Heart left ventricle (tissue), 16 donors: ENCODE results near the gene HGFAC. TPM values are rescaled to one million over a fixed set of nuclear protein-coding genes. Genes with fewer than 3 reads are reported as not detected.

ENCODE experiments used
- ATAC-seq, 4 donors: fragments of 200-7000 bp; cut with Tn5 transposase; one replicate each; pipeline ENCODE4 v1.9.1; 2020 to 2022; ENCODE audit warnings: moderate library complexity in 4 of 4, mild to moderate bottlenecking in 3 of 4, moderate number of reproducible peaks in 1 of 4
- DNase-seq, 5 donors: peaks; one replicate each; pipeline ENCODE4 v3.0.0-alpha.2; 2020
- H3K27ac ChIP-seq, 12 donors: fragments of 200-600 bp; sonication (generic) in 4 of 12; one replicate each; pipeline versions ENCODE4 v1.5.0 to v1.8.0; 2016 to 2022; ENCODE audit warnings: mild to moderate bottlenecking in 2 of 12
- H3K27me3 ChIP-seq, 9 donors: fragments of 200-600 bp; sonication (generic) in 2 of 9; one replicate each; pipeline versions ENCODE4 v1.5.1 to v1.8.0; 2016 to 2022; ENCODE audit warnings: mild to moderate bottlenecking in 3 of 9
- H3K36me3 ChIP-seq, 9 donors: fragments of 200-600 bp; sonication (generic) in 2 of 9; one replicate each; pipeline versions ENCODE4 v1.5.0 to v1.8.0; 2018 to 2022; ENCODE audit warnings: mild to moderate bottlenecking in 2 of 9
- H3K4me1 ChIP-seq, 12 donors: fragments of 200-600 bp; sonication (generic) in 4 of 12; one replicate each; pipeline versions ENCODE4 v1.5.0 to v1.8.0; 2016 to 2022; ENCODE audit warnings: mild to moderate bottlenecking in 3 of 12
- H3K4me3 ChIP-seq, 12 donors: fragments of 200-600 bp; sonication (generic) in 4 of 12; one replicate each; pipeline versions ENCODE4 v1.5.0 to v1.8.0; 2017 to 2022; ENCODE audit warnings: mild to moderate bottlenecking in 9 of 12, moderate library complexity in 4 of 12
- H3K9me3 ChIP-seq, 12 donors: fragments of 200-600 bp; sonication (generic) in 4 of 12; one replicate each; pipeline versions ENCODE4 v1.5.0 to v1.8.0; 2016 to 2022; ENCODE audit warnings: mild to moderate bottlenecking in 1 of 12
- CTCF ChIP-seq, 12 donors: fragments of 200-600 bp; sonication (generic) in 4 of 12; IDR thresholded peaks; one replicate each; pipeline versions ENCODE4 v1.5.0 to v1.8.0; 2018 to 2022; ENCODE audit warnings: antibody characterized with exemption in 12 of 12, mild to moderate bottlenecking in 5 of 12
- POLR2A ChIP-seq, 2 donors: fragments of 450-650 bp; IDR thresholded peaks; one replicate each; pipeline ENCODE4 v1.6.1; 2017; ENCODE audit warnings: antibody characterized with exemption in 2 of 2, mild to moderate bottlenecking in 2 of 2, moderate library complexity in 2 of 2
- WGBS, 4 donors: extraction: QIAGEN DNeasy Blood & Tissue Kit in 2 of 4; methylation state at CpG; one replicate each; pipeline versions ENCODE4 v1.1.5 to v1.1.7; 2013 to 2018; 5-methylcytosine and 5-hydroxymethylcytosine counted together
- intact Hi-C, 10 donors: fragments of 100-400 bp; cut with DNase I; formaldehyde crosslinking; loops; one replicate each; pipeline versions ENCODE4 v1.11.1 to v1.14.2; 2022
- polyA plus RNA-seq, 2 donors: library from polyadenylated mRNA; stranded (reverse); fragments of 200-250 nt; gene quantifications; one replicate each; pipeline ENCODE4 v1.2.3, GENCODE V29; 2013
- total RNA-seq, 9 donors: library from RNA; depleted of rRNA in 2 of 9; stranded (reverse); fragments of >200 nt in 2 of 9; fragmentation: NEBNext Ultra II Directional in 3 of 9; extraction: Animal tissue kit (Norgen Biotek cat#: 25700) in 3 of 9; gene quantifications; one replicate each; pipeline versions ENCODE4 v1.1.0 to v1.2.4, GENCODE V29; 2016 to 2023
- donor health status: ischemic (EF 13 %, LVEDD 7.1; RV severe dilation, severe dysfunction).
- donor health status: healthy with polysubstance abuse.
- donor health status: DM: no; HTN: yes; CAD: no.
- donor health status: DM: no; HTN: no; CAD: no.
- donor health status: ischemic (EF 25% LVEDD 6.9; RV normal size, moderate dysfunction).
- donor health status: ischemic (EF 25% LVEDD 5.7; RV mildly dilated, moderate dysfunction).
- donor health status: healthy.
- donor health status: DM: yes; HTN: yes; CAD: no.
- donor health status: ischemic (EF 35%, LVEDD 5.7; RV mildly dilated, moderate dysfunction).
- donor health status: nonischemic (EF 11% LVEDD 7.7; RV severe dilation, severe dysfunction).
- donor health status: DM: yes; HTN: yes; CAD: no.
- donor health status: PGD.
- donor health status: ischemic (EF 29% LVEDD 5.4; RV normal size, mild dysfunction).
- donor health status: nonischemic (EF 23%, LVEDD 6.1; RV moderate dilation, normal function).

Gene HGFAC
- total and polyA plus RNA-seq, 11 donors, result 0.11 to 0.73 (median 0.47) TPM; not detected in 4

- DNase-seq, result peak in 1 of 5 donors; percentile 44
- H3K4me1 ChIP-seq, result peaks cover 0 to 58% (median 29%) of the 10 kb centered on the region in 12 donors
- H3K36me3 ChIP-seq, result peaks cover 0 to 8% (median 0%) of the 10 kb centered on the region in 9 donors
- H3K4me3 ChIP-seq, result no peak overlapping the region
- intact Hi-C loops, result no loop called here
- H3K27ac ChIP-seq, result peak overlapping the region in 1 of 12 donors; percentile 97
- H3K27me3 ChIP-seq, result peaks cover 0 to 12% (median 0%) of the 10 kb centered on the region in 9 donors
- no peaks in the 10 kb centered on the region for H3K9me3 ChIP-seq
- WGBS, 4 donors, result 71 to 78% (median 76%) methylated on average over 4 to 23 of the region's 23 CpGs
- no peak for ATAC-seq
- TF ChIP-seq CTCF (IDR thresholded peaks at IDR 0.05) (no peak), POLR2A (IDR thresholded peaks at IDR 0.05) (no peak)
Observed at GRCh38 chr4:3477750-3478430, 36.1 kb downstream of the HGFAC start.

DNA sequence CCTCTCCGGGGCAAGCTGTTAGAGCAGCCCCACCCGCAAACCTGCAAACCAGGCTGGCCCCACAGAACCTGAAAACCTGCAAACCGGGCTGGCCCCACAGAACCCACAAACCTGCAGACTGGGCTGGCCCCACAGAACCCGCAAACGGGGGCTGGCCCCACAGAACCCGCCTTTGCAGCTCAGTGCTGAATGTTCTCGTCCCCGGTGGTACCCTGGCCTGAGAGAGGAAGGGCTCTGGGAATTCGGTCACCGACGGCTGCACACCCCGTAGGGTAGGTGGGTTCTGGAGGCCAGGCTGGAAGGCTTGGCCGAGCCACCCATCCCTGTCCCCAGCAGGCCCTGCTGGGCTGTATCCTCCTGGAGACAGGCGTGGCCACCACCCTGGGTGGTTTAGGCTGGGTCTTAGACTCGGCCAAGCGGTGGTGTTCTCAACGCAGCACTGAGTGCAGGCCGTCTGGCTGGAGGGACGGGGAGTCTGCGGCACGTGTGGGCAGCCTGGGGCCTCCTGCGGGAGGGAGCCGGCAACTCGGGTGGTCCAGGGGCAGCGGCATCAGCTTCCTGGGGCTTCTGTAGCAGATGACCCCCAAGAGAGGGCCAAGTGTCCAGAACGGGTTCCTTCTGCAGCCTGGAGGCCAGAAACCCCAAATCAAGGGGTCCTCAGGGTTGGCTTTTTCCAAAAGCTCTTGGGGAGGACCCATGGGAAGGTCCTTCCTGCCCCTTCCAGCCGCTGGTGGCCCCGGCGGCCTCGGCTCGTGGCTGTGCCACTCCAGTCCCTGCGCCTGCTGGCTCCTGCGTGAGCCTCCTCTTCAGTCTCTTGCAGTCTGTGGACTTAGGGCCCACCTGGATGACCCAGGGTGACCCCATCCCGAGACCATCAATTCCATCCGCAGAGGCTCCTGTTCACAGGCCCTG, 36.9 kb downstream of the HGFAC start:
- ATAC-seq, result no peak
- no peak overlapping the region for H3K4me3 ChIP-seq
- H3K27me3 ChIP-seq, result peaks cover 0 to 13% (median 0%) of the 10 kb centered on the region in 9 donors
- no peaks in the 10 kb centered on the region for H3K9me3 ChIP-seq
- peaks cover 0 to 53% (median 27%) of the 10 kb centered on the region in 12 donors for H3K4me1 ChIP-seq
- DNase-seq, result peak in 3 of 5 donors; percentile 14 to 51 (median 19)
- TF ChIP-seq POLR2A (IDR thresholded peaks at IDR 0.05), result no peak
- TF ChIP-seq CTCF (IDR thresholded peaks at IDR 0.05), result no peak
- H3K36me3 ChIP-seq, result peaks cover 0 to 8% (median 0%) of the 10 kb centered on the region in 9 donors
- H3K27ac ChIP-seq, result peak overlapping the region in 3 of 12 donors; percentile 25 to 100 (median 97)
- WGBS, 4 donors, result 84 to 86% (median 85%) methylated on average over 22 to 35 of the region's 35 CpGs
- intact Hi-C loops, result no loop called here

GRCh38 chr4:3479358-3480101, 37.8 kb downstream of the HGFAC start:
- peak overlapping the region in 6 of 12 donors; percentile 54 to 100 (median 96) for H3K27ac ChIP-seq
- ATAC-seq, result peak in 2 of 4 donors; percentile 8 to 12
- DNase-seq, result peak in 2 of 5 donors; percentile 69 to 73
- H3K4me1 ChIP-seq, result peaks cover 0 to 53% (median 27%) of the 10 kb centered on the region in 12 donors
- intact Hi-C loops, result no loop called here
- WGBS, 4 donors, result 53 to 71% (median 64%) methylated on average over 9 to 25 of the region's 25 CpGs
- TF ChIP-seq CTCF (IDR thresholded peaks at IDR 0.05) (no peak), POLR2A (IDR thresholded peaks at IDR 0.05) (no peak)
- no peaks in the 10 kb centered on the region for H3K9me3 ChIP-seq
- H3K27me3 ChIP-seq, result peaks cover 0 to 21% (median 2%) of the 10 kb centered on the region in 9 donors
- no peak overlapping the region for H3K4me3 ChIP-seq
- peaks cover 0 to 8% (median 0%) of the 10 kb centered on the region in 9 donors for H3K36me3 ChIP-seq
